ENCODE data around the gene CAMSAP1. TPM values are rescaled to one million over a fixed set of nuclear protein-coding genes. Genes with fewer than 3 reads are reported as not detected.

CAMSAP1 gene
- polyA plus RNA-seq, 1 donor from 2014 or later, result 58.5 TPM

GRCh38 chr9:135910216-135910615, 2.9 kb upstream of the CAMSAP1 start:
- peaks cover 11% of the 10 kb centered on the region for H3K9me3 ChIP-seq (ENCODE audit: low read length)
- H2AFZ ChIP-seq (ENCODE audit: low read depth, low read length), result no peak overlapping the region
- TF ChIP-seq CTCF (IDR thresholded peaks at IDR 0.05; ENCODE audit: poor library complexity, severe bottlenecking), result no peak
- no peak for TF ChIP-seq REST (IDR thresholded peaks at IDR 0.05; ENCODE audit: borderline replicate concordance)
- TF ChIP-seq SMC3 (conservative IDR thresholded peaks at IDR 0.05; ENCODE audit: poor library complexity), result no peak
- no peak for TF ChIP-seq RAD21 (conservative IDR thresholded peaks at IDR 0.05)
- no peak for TF ChIP-seq EP300 (conservative IDR thresholded peaks at IDR 0.05; ENCODE audit: poor library complexity, severe bottlenecking)
- H3K27ac ChIP-seq (ENCODE audit: low read length), result no peak overlapping the region
- no peaks in the 10 kb centered on the region for H3K27me3 ChIP-seq (ENCODE audit: insufficient read depth, low read depth, low read length)
- no peak overlapping the region for H3K9ac ChIP-seq (ENCODE audit: low read length)
- H3K4me2 ChIP-seq (ENCODE audit: low read length), result no peak overlapping the region
- peaks cover 40% of the 10 kb centered on the region for H3K79me2 ChIP-seq (replicated peaks; ENCODE audit: insufficient read depth, low read length)
- peak overlapping the region; percentile 94 for H3K4me3 ChIP-seq (ENCODE audit: low read length)
- peaks cover 3% of the 10 kb centered on the region for H4K20me1 ChIP-seq (ENCODE audit: insufficient read depth)
- H3F3A ChIP-seq (ENCODE audit: insufficient read depth, low read length, poor library complexity, severe bottlenecking), result no peaks in the 10 kb centered on the region
- H3K36me3 ChIP-seq (ENCODE audit: insufficient read depth, low read length), result peaks cover 19% of the 10 kb centered on the region
- no peaks in the 10 kb centered on the region for H3K9me2 ChIP-seq (ENCODE audit: insufficient read depth, low read length)

GRCh38 chr9:135909371-135909770, 2.0 kb upstream of the CAMSAP1 start:
- no peak for TF ChIP-seq MXI1 (conservative IDR thresholded peaks at IDR 0.05; ENCODE audit: poor library complexity, severe bottlenecking)
- no peak for TF ChIP-seq RAD21 (conservative IDR thresholded peaks at IDR 0.05)
- TF ChIP-seq EZH2 (IDR thresholded peaks at IDR 0.05; ENCODE audit: borderline replicate concordance, insufficient read depth, low read length, poor library complexity, severe bottlenecking), result no peak
- TF ChIP-seq EP300 (conservative IDR thresholded peaks at IDR 0.05; ENCODE audit: poor library complexity, severe bottlenecking), result no peak
- TF ChIP-seq TAF1 (IDR thresholded peaks at IDR 0.05; ENCODE audit: low read depth), result no peak
- TF ChIP-seq CTCF (IDR thresholded peaks at IDR 0.05; ENCODE audit: poor library complexity, severe bottlenecking), result no peak
- TF ChIP-seq REST (IDR thresholded peaks at IDR 0.05; ENCODE audit: borderline replicate concordance), result no peak
- no peak for TF ChIP-seq POLR2AphosphoS5 (IDR thresholded peaks at IDR 0.05)
- TF ChIP-seq SMC3 (conservative IDR thresholded peaks at IDR 0.05; ENCODE audit: poor library complexity), result no peak
- peaks cover 48% of the 10 kb centered on the region for H3K79me2 ChIP-seq (replicated peaks; ENCODE audit: insufficient read depth, low read length)
- H3K4me3 ChIP-seq (ENCODE audit: low read length), result peak overlapping the region; percentile 94
- H3K27ac ChIP-seq (ENCODE audit: low read length), result no peak overlapping the region
- H3K9me3 ChIP-seq (ENCODE audit: low read length), result peaks cover 3% of the 10 kb centered on the region
- no peak overlapping the region for H2AFZ ChIP-seq (ENCODE audit: low read depth, low read length)
- peak overlapping the region; percentile 48 for H3K4me2 ChIP-seq (ENCODE audit: low read length)
- peaks cover 10% of the 10 kb centered on the region for H3K36me3 ChIP-seq (ENCODE audit: insufficient read depth, low read length)
- H3K9ac ChIP-seq (ENCODE audit: low read length), result no peak overlapping the region
- H3K9me2 ChIP-seq (ENCODE audit: insufficient read depth, low read length), result no peaks in the 10 kb centered on the region
- H3K27me3 ChIP-seq (ENCODE audit: insufficient read depth, low read depth, low read length), result no peaks in the 10 kb centered on the region
- H3F3A ChIP-seq (ENCODE audit: insufficient read depth, low read length, poor library complexity, severe bottlenecking), result no peaks in the 10 kb centered on the region
- peaks cover 6% of the 10 kb centered on the region for H4K20me1 ChIP-seq (ENCODE audit: insufficient read depth)

Data from neural cell (in vitro differentiated cells).